GM21619 (cell line): ENCODE results near the gene PTGR2.
A peak's percentile ranks its signal among the peaks of the same experiment; 100 is the strongest.
"Not testable (repeated sequence)": the region's sequence is repeated elsewhere in the genome, so short reads cannot be mapped to it uniquely, and the experiment has no call there.

Source experiments
- ATAC-seq: cut with Tn5 transposase; IDR thresholded peaks from one replicate; pipeline ENCODE4 v1.9.1; 2021; ENCODE audit not compliant: unreplicated experiment

Gene PTGR2

DNA sequence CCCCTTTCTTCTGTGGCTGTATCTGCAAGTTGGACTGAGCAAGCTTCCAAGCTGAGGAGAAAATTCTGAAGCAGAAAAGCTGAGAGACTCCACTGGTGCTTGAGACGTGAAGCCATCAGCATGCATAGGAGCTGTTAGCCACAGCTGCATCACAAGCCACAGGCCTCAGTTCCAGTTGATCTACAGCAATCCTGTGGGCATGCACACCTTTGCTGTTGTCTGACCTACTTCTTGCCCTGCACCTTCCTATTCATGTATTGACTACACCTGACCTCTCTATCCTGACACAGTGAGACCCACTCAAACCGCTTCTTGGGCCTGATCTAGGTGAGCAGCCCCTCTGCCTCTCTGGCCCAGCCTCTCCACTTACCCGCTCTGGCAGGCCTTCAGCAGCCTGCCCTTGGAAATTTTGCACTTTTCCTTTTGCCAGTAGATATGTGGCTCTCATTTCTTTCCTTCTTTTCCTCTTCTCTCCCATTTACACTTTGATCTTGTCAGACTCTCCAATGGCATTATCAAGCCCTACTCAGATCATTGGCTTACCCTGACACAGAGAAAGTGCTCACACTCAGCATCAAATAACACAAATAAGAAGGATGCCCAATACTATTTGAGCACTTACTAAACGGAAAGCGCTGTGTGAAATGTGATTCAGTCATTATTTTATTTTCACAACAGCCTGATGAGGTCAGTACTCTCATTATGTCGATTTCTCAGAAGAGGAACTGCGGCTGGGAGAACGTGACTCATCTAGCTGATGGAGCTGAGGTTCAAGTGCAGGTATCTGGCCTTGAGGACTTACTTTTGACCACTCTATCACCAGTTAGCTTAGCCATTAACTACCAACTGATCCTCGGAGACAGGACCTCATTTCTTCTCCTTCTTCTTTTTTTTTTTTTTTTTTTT lies 21.9 kb upstream of the PTGR2 start:
- peak; percentile 82 for ATAC-seq

DNA sequence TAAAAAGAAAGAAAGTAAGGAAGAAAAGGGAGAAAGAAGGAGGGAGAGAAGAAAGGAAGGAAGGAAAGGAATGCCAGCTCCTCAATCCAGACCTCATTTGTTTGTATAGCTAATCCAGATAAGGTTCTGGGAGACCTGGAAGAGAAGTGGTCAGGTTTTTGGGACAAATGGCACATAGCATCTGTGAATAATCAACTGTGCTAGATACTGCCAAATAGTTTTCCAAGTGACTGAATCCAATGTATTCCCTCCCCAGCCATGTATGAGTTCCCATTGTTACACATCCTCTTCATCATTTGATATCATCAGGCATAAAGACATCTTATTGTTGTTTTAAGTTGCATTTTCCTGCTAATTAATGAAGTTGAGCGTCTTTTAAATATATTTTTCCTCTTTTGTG lies 18.6 kb upstream of the PTGR2 start:
- ATAC-seq, result no peak

DNA sequence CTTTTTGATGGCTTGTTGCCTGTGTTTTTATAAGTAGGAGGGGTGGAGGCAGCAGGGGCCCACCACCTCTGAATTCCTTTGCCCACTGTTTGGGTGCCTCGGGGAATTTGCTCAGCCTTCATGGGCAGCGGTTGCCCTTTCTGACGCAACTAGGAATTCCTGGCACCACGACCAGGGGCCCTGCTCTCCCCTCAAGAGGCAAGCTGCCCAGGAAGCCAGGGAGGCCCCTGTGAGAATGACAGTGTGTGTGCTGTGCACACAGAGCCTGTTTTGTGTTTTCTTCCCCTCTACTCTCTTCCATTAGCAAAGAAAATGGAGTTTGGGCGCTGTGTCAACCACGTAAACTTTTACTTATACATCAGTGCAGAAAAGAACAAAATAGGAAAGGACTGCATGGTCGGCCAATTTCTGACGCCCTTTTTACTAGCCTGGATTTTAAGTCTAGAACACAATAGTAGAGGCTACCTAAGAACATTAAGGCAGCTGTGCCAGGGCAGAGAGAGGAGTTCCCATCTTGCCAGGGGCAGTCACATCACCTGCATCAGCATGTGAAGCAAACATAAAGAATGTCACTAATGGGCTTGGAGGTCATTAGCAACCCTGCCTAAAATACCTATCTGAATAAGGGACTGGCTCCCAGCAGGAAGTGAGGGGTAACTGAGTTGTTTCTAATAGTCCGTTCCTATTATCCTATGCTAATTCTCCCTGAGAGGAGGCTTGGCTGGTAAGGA lies 17.9 kb upstream of the PTGR2 start:
- no peak for ATAC-seq

DNA sequence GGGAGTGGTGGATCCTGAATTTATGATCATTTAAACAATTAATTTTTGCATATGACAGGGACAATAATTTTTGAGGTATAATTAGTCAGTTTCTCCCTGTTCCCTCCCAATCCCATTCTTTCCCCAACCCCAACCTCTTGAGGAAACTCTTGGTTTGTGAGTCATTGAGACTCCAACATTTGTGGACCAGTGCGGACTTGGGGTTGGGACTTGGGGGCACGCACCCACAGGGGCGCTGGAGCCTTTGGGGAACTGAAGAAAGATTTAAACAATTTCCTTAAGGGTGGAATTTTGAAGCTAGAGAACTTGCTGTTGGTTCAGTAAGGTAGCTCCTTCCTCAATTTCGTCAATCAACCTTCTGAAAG lies 17.4 kb upstream of the PTGR2 start:
- no peak for ATAC-seq

DNA sequence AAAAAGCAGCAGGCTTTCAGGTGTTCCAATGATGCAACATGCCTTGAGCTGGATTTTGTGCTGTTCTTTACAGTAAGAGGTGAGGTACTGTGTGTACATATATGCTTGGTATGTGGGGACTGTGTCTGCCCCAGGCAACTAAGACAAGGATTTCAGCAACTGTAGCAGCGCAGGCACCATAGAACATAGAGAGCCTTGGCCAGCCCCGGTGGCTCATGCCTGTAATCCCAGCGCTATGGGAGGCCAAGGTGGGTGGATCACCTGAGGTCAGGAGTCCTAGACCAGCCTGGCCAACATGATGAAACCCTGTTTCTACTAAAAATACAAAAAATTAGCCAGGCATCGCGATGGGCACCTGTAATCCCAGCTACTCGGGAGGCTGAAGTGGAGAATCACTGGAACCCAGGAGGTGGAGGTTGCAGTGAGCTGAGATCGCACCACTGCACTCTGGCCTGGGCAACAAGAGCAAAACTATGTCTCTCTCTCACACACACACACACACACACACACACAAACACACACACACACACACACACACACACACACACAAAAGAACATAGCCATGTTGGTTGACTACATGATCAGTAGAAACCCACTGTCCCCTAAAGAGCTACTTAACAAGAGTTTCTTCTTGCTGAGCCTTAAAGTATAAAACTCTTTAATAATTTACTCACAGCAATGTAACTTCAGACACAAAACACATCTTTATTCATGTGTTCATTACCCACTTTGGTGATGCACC lies 13.2 kb upstream of the PTGR2 start:
- not testable (repeated sequence) for ATAC-seq

DNA sequence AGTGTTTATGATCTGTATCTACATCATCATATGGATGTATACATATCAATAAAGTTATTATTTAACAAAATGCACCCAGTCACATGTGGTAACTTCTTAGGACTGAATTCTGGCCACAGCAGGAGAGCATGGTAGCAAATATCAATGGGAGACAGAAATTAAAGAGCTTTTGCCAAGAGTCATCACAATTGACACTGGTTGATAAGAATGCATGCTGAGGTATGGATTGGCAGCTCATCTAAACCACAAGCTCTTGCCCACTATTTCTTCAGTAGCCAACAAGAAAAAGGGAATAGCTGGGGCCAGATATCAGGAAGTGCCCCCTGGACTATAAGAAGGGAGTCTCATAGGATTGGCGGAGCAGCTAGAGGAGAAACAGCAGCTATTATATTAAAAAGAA lies 9.4 kb upstream of the PTGR2 start:
- ATAC-seq, result no peak

DNA sequence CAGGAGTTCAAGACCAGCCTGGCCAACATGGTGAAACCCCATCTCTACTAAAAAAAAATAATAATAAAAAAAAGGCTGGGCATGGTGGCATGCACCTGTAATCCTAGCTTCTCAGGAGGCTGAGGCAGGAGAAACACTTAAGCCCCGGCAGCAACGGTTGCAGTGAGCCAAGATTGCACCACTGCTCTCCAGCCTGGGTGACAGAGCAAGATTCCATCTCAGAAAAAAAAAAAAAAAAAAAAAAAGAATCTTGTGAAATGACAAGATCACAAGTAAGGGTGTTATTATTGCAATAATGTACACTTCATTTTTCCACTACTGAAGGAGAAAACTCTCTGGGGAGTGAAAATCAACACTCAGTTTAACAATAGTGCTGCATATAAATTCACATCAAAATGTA lies 8.8 kb upstream of the PTGR2 start:
- no peak for ATAC-seq

DNA sequence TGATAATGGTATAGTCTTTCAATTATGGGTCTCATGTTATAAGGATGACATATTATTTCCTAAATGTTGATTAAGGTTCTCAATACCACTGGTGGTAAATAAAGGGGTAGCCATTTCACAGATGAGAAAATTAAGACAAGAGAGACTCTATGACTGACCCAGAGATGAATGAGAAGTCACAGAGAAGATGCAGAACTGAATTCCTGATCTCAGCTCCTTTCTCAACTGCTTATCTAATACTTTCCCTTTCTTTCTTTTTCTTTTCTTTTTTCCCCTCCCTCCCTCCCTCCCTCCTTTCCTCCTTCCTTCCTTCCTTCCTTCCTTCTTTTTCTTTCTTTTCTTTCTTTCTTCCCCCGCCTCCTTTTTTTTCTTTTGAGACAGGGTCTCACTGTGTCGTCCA lies 8.3 kb upstream of the PTGR2 start:
- ATAC-seq, result no peak

DNA sequence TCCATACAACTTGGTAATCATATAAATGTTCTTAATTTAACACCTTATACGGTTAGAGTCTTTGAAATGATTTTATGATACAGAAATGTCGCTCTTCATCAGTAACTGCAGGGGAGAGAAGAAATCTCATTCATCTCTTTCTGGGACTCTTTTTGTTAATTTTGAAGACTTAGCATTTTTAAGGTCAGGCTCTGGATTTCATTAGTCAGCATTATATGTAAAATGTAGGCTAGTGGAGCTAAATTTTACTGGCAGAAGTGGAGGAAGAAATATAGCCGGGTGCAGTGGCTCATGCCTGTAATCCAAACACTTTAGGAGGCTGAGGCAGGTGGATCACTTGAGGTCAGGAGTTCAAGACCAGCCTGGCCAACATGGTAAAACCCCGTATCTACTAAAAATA lies 4.7 kb upstream of the PTGR2 start:
- no peak for ATAC-seq

DNA sequence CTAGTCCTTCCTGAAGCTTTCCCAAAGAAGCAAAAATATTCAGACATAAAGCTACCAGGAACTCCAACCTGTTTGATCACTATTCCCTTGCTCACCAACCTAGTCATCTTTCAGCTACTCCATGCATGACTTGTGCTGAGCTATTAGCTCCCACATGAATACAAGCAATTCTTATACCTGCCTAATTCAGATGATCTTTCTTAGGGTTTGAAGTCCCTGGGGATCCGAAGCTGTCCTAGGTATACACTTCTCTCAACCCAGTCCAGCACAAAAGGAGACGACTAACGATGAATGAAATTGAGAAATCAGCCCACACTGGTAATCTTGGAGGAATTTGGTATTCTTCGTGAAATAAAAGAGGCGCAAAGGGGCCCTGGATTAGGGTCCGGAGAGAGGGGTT lies 631 bp upstream of the PTGR2 start:
- ATAC-seq, result no peak

DNA sequence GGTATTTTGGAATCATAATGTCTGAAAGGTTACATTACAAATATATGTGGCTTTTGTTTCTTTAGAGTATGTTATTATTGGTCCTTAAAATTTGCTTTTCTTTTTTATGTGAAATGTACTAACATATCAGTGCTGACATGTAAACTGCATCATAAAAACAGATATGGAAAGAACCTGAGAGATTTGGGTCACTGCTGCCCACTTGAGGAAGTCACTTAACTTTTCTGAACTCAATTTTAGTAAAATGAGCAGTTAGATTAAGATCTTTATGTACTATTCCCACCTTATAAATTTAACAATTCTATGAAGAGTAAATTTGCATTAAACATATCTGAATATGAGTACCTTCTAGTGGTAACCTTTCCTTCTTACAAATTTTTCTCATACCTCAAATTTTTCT lies 7.5 kb downstream of the PTGR2 start:
- no peak for ATAC-seq

DNA sequence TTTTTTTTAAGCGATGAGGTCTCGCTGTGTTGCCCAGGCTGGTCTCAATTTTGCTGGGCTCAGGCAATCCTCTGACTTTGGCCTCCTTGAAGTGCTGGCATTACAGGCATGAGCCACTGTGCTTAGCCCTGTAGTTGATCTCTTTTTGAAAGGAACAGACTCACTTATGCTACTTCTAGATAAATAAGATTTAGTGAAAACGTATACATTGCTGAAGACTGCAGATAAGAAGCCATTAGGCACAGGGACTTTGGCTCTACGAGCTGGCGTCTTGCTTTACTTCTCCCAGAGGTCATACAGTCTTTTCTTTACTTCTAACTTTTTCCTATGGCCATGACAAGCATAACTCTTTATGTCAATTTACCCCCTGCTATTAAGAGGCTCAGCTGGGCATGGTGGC lies 9.4 kb downstream of the PTGR2 start:
- no peak for ATAC-seq

DNA sequence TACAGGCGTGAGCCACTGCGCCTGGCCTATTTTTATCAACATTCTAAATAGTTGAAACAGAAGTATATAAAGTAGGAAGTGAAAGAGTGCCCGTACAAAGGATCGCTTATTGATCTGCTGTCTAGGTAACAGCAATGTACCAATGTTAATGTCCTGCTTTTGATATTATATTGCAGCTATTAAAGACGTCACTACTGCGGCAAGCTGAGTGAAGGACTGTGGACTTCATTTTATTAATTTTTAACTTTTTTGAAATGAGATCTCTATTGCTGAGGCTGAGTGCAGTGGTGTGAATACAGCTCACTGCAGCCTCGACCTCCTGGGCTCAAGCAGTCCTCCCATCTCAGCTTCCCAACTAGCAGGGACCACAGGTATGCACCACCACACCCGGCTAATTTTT lies 10.8 kb downstream of the PTGR2 start:
- no peak for ATAC-seq

DNA sequence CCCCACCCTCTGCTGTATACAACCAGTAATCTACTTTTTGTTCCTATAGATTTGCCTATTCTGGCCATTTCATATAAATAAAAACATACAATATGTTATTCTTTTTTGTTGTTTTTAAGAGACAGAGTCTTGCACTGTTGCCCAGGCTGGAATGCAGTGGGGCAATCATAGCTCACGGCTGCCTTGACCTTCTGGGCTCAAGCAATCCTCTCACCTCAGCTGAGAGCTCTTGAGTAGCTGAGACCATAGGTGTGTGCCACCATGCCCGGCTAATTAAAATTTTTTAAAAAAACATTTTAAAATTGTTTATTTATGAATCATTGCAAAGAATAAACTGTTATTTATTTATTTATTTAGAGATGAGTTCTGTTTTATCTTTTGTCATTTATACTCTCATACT lies 11.6 kb downstream of the PTGR2 start:
- ATAC-seq, result no peak

DNA sequence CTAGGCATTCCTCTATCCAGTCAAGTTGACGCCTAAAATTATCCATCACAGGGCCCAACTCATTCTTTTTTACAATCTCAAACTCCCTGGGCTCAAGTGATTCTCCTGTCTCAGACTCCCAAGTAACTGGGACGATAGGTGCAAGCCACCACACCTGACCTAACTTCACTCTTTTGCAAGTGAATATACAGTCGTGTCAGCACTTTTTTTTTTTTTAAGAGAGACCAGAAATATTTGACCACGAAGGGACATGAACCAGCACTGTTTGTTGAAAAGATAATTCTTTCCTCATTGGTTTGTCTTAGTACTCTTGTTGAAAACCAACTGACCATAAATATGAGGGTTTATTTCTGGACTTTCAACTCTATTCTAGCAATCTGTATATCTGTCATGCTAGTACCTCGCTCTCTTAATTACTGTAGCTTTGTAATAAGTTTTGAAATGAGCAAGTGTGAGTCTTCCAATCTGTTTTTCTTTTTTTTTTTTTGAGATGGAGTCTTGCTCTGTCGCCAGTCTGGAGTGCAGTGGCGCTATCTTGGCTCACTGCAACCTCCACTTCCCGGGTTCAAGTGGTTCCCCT lies 14.0 kb downstream of the PTGR2 start:
- no peak for ATAC-seq

DNA sequence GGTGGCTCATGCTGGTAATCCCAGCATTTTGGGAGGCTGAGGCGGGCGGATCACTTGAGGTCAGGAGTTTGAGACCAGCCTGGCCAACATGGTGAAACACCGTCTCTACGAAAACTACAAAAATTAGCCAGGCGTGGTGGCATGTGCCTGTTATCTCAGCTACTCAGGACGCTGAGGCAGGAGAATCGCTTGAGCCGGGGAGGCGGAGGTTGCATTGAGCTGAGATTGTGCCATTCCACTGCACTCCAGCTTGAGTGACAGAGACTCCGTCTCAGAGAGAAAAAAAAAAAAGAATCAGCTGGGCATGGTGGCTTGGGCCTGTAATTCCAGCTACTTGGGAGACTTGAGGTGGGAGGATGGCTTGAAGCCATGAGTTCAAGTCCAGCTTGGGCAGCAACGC lies 18.1 kb downstream of the PTGR2 start:
- ATAC-seq, result not testable (repeated sequence)

DNA sequence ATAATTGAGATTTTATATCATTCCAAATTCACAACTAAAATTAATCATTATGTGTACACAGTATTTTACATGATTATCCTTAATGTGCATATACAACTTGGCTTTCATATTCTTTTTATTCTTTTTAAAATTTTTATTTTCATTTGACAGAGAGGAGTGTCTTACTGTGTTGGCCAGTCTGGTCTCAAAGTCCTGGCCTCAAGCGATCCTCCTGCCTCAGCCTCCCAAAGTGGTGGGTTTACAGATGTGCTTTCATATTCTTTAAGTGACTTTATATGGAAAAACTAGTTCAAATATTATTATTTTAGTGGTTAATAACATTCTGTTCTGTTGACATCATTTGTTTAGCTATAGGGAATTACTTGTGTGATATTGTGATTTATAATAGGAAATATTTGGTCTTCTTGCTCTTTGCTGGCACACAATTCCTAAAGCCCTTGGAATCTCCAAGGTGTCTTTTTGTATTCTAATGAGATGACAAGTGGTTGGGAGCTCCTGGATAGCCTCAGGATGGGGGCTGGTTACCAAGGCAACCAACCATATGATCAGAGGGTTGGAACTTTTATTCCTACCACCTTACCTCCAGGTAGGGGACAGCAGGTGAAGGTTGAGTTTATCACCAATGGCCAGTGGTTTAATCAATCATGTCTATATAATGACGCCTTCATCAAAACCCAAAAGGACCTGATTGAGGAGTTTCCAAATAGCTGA lies 19.0 kb downstream of the PTGR2 start:
- no peak for ATAC-seq

DNA sequence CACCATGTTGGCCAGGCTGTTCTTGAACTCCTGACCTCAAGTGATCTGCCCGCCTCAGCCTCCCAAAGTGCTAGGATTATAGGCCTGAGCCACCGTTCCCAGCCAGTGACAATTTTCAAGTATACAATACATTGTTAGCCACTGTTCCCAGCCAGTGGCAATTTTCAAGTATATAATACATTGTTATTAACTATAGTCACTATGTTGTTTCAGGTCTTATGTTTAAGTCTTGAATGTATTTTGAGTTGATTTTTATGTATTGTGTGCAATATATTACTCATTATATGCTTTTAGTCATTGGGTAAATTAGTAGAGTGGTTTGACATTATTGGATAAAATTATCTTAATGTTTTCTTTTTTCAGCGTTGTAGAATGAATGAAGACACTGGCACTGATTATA lies 22.0 kb downstream of the PTGR2 start:
- ATAC-seq, result no peak

DNA sequence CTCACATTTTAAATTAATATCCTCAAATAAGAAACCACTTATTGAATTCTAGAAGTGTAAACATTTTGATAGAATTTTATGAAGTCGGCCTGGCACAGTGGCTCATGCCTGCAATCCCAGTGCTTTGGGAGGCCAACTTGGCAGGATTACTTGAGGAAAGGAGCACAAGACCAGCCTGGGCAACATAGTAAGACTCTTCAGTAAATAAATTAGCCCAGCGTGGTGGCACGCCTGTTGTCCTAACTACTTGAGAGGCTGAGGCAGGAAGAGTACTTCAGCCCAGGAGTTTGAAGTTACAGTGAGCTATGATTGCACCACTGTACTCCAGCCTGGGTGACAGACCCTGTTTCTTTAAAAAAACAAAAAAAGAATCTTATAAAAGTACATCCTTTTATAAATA lies 26.2 kb downstream of the PTGR2 start:
- no peak for ATAC-seq

DNA sequence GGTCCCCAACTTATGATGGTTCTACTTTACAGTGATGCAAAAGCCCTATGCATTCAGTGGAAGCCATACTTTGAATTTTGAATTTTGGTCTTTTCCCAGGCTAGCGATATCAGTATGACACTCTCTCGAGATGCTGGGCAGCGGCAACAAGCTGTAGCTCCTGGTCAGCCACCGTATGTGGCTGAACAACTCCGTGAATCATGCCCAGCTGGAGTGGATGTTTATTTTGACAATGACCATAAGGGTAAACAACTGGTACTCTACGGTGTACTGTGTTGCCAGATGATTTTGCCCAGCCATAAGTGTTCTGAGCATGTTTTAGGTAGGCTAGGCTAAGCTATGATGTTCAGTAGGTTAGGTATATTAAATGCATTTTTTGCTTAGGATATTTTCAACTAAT lies 26.8 kb downstream of the PTGR2 start:
- ATAC-seq, result no peak

DNA sequence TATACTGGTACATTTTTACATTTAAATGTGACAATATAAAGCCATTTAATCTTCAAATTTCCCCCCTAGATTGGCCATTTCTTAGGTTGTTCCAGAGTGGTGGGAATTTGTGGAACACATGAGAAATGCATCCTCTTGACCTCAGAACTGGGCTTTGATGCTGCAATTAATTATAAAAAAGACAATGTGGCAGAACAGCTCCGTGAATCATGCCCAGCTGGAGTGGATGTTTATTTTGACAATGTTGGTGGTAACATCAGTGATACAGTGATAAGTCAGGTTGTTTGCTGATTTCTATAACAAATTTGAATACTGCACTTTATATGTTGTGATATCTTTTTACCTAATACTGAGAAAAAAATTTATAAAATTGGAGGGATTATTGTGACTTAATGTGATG lies 27.4 kb downstream of the PTGR2 start:
- no peak for ATAC-seq
